GM11168 (cell line): ENCODE results near the gene DRD4.

Experiments used
- in situ Hi-C: fragments of 300-500 bp; cut with MboI; formaldehyde crosslinking; loops from one replicate; pipeline ENCODE4 v1.12.0; 2022; ENCODE audit warnings: low sequenced_read_pairs; ENCODE audit not compliant: unreplicated experiment

DRD4 gene

GRCh38 chr11:608791-609251, 28.2 kb upstream of the DRD4 start:
- in situ Hi-C loops: no loop called here

GRCh38 chr11:609341-609811, 27.7 kb upstream of the DRD4 start:
- in situ Hi-C loops: no loop called here

GRCh38 chr11:610146-610801, 26.8 kb upstream of the DRD4 start:
- in situ Hi-C loops: no loop called here

GRCh38 chr11:611001-611996, 25.8 kb upstream of the DRD4 start:
- in situ Hi-C loops: no loop called here

GRCh38 chr11:612201-612960, 24.7 kb upstream of the DRD4 start:
- in situ Hi-C loops: no loop called here

GRCh38 chr11:612961-613300, 24.1 kb upstream of the DRD4 start:
- in situ Hi-C loops: no loop called here

GRCh38 chr11:613369-613968, 23.6 kb upstream of the DRD4 start:
- in situ Hi-C loops: no loop called here

GRCh38 chr11:614021-614622, 22.9 kb upstream of the DRD4 start:
- in situ Hi-C loops: no loop called here

- in situ Hi-C loops: no loop called here
Measured at GRCh38 chr11:614623-615503, 22.2 kb upstream of the DRD4 start.

- in situ Hi-C loops: no loop called here
Measured at GRCh38 chr11:615504-616319, 21.4 kb upstream of the DRD4 start, which contains the start of gene IRF7. TSS of gene IRF7 (minus strand) at chr11:615950. CDS start at chr11:615364, 586 bp downstream.

GRCh38 chr11:616320-617198, 20.5 kb upstream of the DRD4 start:
- in situ Hi-C loops: no loop called here

- in situ Hi-C loops: no loop called here
Measured at GRCh38 chr11:617199-617911, 19.7 kb upstream of the DRD4 start.

GRCh38 chr11:617912-618682, 19.0 kb upstream of the DRD4 start:
- in situ Hi-C loops: no loop called here

GRCh38 chr11:618856-619627, 18.0 kb upstream of the DRD4 start:
- in situ Hi-C loops: no loop called here

- in situ Hi-C loops: no loop called here
Measured at GRCh38 chr11:619628-620050, 17.4 kb upstream of the DRD4 start.
